ENCODE results near the gene DAB2. TPM values are rescaled to one million over a fixed set of nuclear protein-coding genes. Genes with fewer than 3 reads are reported as not detected.

The DAB2 gene
- total and polyA plus RNA-seq, 5 experiments from 2014 or later: 0.07 to 2.6 (median 1.2) TPM; not detected in 1

- Mint-ChIP-seq H3K36me3 (no peaks in the 10 kb centered on the region), H3K9me3 (peaks cover 0 to 2% (median 0%) of the 10 kb centered on the region in 9 donors), H3K27me3 (peaks cover 17 to 63% (median 34%) of the 10 kb centered on the region in 5 donors), H3K4me1 (peaks cover 0 to 24% (median 4%) of the 10 kb centered on the region in 4 donors), H3K4me3 (no peak overlapping the region), H3K27ac (no peak overlapping the region)
- DNase-seq (no peak), ATAC-seq (no peak)
- POLR2A ChIA-PET: no interaction called here
These were observed 35.1 kb upstream of the DAB2 start for GRCh38 chr5:39459907-39460306.

GRCh38 chr5:39459071-39459470 is 34.3 kb upstream of the DAB2 start:
- Mint-ChIP-seq H3K36me3 (no peaks in the 10 kb centered on the region), H3K4me3 (no peak overlapping the region), H3K27ac (no peak overlapping the region), H3K27me3 (peaks cover 13 to 55% (median 30%) of the 10 kb centered on the region in 5 donors), H3K4me1 (peaks cover 0 to 24% (median 4%) of the 10 kb centered on the region in 4 donors), H3K9me3 (peaks cover 0 to 2% (median 0%) of the 10 kb centered on the region in 9 donors)
- POLR2A ChIA-PET: no interaction called here
- ATAC-seq: no peak
- DNase-seq: no peak

GRCh38 chr5:39455645-39456044 is 30.9 kb upstream of the DAB2 start:
- peaks cover 12 to 38% (median 17%) of the 10 kb centered on the region in 5 donors for H3K27me3 Mint-ChIP-seq
- no peaks in the 10 kb centered on the region for H3K36me3 Mint-ChIP-seq
- ATAC-seq (no peak), DNase-seq (no peak)
- POLR2A ChIA-PET: no interaction called here
- no peak overlapping the region for H3K4me3 Mint-ChIP-seq
- no peak overlapping the region for H3K27ac Mint-ChIP-seq
- peaks cover 0 to 13% (median 1%) of the 10 kb centered on the region in 4 donors for H3K4me1 Mint-ChIP-seq
- H3K9me3 Mint-ChIP-seq: peaks cover 0 to 2% (median 0%) of the 10 kb centered on the region in 9 donors

GRCh38 chr5:39453606-39454005 is 28.8 kb upstream of the DAB2 start:
- no peaks in the 10 kb centered on the region for H3K36me3 Mint-ChIP-seq
- peaks cover 0 to 10% (median 1%) of the 10 kb centered on the region in 4 donors for H3K4me1 Mint-ChIP-seq
- POLR2A ChIA-PET: no interaction called here
- H3K27ac Mint-ChIP-seq: no peak overlapping the region
- ATAC-seq (no peak), DNase-seq (no peak)
- peaks cover 12 to 33% (median 13%) of the 10 kb centered on the region in 5 donors for H3K27me3 Mint-ChIP-seq
- no peak overlapping the region for H3K4me3 Mint-ChIP-seq
- H3K9me3 Mint-ChIP-seq: peaks cover 0 to 2% (median 0%) of the 10 kb centered on the region in 9 donors

DNA sequence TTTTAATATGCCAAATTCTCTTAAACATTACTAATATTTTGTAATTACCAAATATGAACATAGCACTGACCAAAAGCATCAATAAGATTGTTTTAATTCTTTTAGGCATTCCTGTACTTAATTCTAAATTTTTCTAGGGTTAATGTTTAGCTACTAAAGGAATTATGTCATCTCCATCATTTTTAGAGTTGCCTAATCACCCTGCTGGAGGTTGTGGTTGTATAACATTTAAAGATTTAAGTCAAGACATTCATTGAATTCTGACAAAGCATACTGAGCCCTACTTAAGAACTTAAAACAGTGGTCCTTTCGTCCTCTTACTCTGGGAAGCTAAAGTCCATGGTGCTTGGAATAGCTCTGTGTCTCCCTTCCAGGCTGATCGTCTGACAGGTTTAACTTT is 28.1 kb upstream of the DAB2 start:
- ATAC-seq (no peak), DNase-seq (no peak)
- H3K27me3 Mint-ChIP-seq: peaks cover 8 to 25% (median 9%) of the 10 kb centered on the region in 5 donors
- POLR2A ChIA-PET: no interaction called here
- H3K4me1 Mint-ChIP-seq: peaks cover 0 to 10% (median 0%) of the 10 kb centered on the region in 4 donors
- no peaks in the 10 kb centered on the region for H3K9me3 Mint-ChIP-seq
- no peak overlapping the region for H3K4me3 Mint-ChIP-seq
- no peak overlapping the region for H3K27ac Mint-ChIP-seq
- H3K36me3 Mint-ChIP-seq: no peaks in the 10 kb centered on the region

DNA sequence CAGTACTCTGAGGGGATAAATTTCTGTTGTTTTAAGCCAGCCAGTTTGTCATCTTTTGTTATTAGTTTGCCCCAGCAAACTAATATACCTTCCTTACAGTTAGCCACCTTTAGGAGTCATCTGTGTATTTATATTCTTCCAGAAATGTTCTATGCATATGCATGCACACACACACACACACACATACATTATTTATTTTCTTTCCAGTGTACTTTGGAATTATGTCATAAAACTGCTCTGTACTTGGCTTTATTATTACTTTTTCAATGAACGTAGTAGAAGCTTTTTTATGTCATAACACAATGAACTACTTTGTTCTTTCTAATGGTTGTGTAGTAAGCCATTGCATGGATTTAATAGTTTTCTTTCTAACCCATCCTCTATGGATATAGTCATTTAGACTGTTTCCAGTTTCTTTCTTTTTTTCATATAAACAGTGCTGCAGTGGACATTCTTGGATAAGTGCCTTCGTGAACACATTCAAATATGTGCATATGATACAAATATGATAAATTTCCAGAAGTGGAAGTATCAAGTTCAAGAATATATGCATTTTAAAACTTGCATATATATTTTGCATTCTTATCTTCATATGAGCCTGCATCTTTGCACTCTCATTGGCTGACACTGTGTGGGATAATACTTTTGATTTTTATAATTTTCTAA is 26.6 kb upstream of the DAB2 start:
- H3K27me3 Mint-ChIP-seq: peaks cover 4 to 13% (median 7%) of the 10 kb centered on the region in 5 donors
- H3K4me1 Mint-ChIP-seq: peaks cover 0 to 10% (median 0%) of the 10 kb centered on the region in 4 donors
- H3K9me3 Mint-ChIP-seq: no peaks in the 10 kb centered on the region
- DNase-seq (no peak), ATAC-seq (no peak)
- H3K4me3 Mint-ChIP-seq: no peak overlapping the region
- H3K36me3 Mint-ChIP-seq: no peaks in the 10 kb centered on the region
- no peak overlapping the region for H3K27ac Mint-ChIP-seq
- POLR2A ChIA-PET: no interaction called here

- POLR2A ChIA-PET: no interaction called here
- Mint-ChIP-seq H3K9me3 (no peaks in the 10 kb centered on the region), H3K4me3 (no peak overlapping the region), H3K27ac (no peak overlapping the region), H3K27me3 (peaks cover 0 to 4% (median under 1%) of the 10 kb centered on the region in 5 donors), H3K4me1 (peaks cover 0 to 2% (median 0%) of the 10 kb centered on the region in 4 donors), H3K36me3 (no peaks in the 10 kb centered on the region)
- DNase-seq (no peak), ATAC-seq (no peak)
These were observed 25.7 kb upstream of the DAB2 start for GRCh38 chr5:39450487-39450886.

DNA sequence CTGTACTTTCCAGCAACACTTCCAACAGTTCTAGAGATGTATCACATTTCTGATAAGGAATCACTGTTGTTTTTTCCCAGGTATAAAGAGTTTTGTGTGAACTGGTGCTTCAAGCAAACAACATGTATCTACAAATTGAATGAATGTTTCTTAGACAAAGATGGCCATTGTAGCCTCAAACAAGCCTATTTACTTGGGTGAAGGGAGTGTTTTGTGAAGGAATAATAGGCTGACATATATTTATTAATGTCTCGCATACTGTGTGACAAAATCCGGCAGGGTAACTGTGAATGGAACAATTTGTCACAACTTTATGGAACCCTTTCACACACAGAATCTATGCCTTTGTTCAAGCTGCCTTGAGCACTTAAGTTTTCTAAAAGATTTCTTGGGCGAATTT is 24.8 kb upstream of the DAB2 start:
- H3K4me1 Mint-ChIP-seq: no peaks in the 10 kb centered on the region
- POLR2A ChIA-PET: no interaction called here
- H3K27me3 Mint-ChIP-seq: peaks cover 0 to 4% (median 0%) of the 10 kb centered on the region in 5 donors
- H3K36me3 Mint-ChIP-seq: no peaks in the 10 kb centered on the region
- no peaks in the 10 kb centered on the region for H3K9me3 Mint-ChIP-seq
- DNase-seq (no peak), ATAC-seq (no peak)
- H3K4me3 Mint-ChIP-seq: no peak overlapping the region
- no peak overlapping the region for H3K27ac Mint-ChIP-seq

- no peak overlapping the region for H3K27ac Mint-ChIP-seq
- H3K4me1 Mint-ChIP-seq: no peaks in the 10 kb centered on the region
- no peaks in the 10 kb centered on the region for H3K36me3 Mint-ChIP-seq
- H3K9me3 Mint-ChIP-seq: no peaks in the 10 kb centered on the region
- peaks cover 0 to 4% (median 0%) of the 10 kb centered on the region in 5 donors for H3K27me3 Mint-ChIP-seq
- ATAC-seq: no peak
- POLR2A ChIA-PET: no interaction called here
- no peak overlapping the region for H3K4me3 Mint-ChIP-seq
- DNase-seq: no peak
These were observed 23.8 kb upstream of the DAB2 start for GRCh38 chr5:39448506-39449128.

DNA sequence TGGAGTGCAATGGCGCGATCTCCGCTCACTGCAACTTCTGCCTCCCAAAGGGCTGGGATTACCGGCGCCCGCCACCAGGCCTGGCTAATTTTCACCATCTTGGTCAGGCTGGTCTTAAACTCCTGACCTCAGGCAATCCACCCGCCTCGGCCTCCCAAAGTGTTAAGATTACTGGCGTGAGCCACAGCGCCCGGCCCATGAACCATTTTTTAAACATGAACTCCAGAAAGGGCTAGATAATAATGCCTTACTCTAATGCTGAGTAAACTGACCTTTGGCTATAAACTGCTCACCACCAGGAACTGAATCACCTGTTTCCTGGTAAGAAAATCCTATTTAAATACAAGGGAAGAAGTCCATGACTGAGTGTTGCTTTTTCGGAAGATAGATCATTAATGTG is 23.2 kb upstream of the DAB2 start:
- peaks cover 0 to 4% (median 0%) of the 10 kb centered on the region in 5 donors for H3K27me3 Mint-ChIP-seq
- POLR2A ChIA-PET: no interaction called here

GRCh38 chr5:39447059-39447458 is 22.3 kb upstream of the DAB2 start:
- Mint-ChIP-seq H3K27ac (no peak overlapping the region), H3K9me3 (no peaks in the 10 kb centered on the region)
- POLR2A ChIA-PET: no interaction called here

More for the DNA sequence above, 23.2 kb upstream of the DAB2 start:
- Mint-ChIP-seq H3K4me1 (no peaks in the 10 kb centered on the region), H3K36me3 (no peaks in the 10 kb centered on the region), H3K27ac (no peak overlapping the region), H3K9me3 (no peaks in the 10 kb centered on the region), H3K4me3 (no peak overlapping the region)
- DNase-seq: no peak
- ATAC-seq: no peak

GRCh38 chr5:39446231-39446630 is 21.5 kb upstream of the DAB2 start:
- Mint-ChIP-seq H3K36me3 (no peaks in the 10 kb centered on the region), H3K4me3 (no peak overlapping the region), H3K9me3 (no peaks in the 10 kb centered on the region), H3K27me3 (peaks cover 0 to 4% (median 0%) of the 10 kb centered on the region in 5 donors), H3K27ac (no peak overlapping the region), H3K4me1 (no peaks in the 10 kb centered on the region)
- POLR2A ChIA-PET: no interaction called here
- no peak for DNase-seq
- ATAC-seq: no peak

More at GRCh38 chr5:39447059-39447458, 22.3 kb upstream of the DAB2 start:
- H3K4me1 Mint-ChIP-seq: no peaks in the 10 kb centered on the region
- ATAC-seq: no peak
- peaks cover 0 to 4% (median 0%) of the 10 kb centered on the region in 5 donors for H3K27me3 Mint-ChIP-seq
- no peak overlapping the region for H3K4me3 Mint-ChIP-seq
- DNase-seq: no peak
- H3K36me3 Mint-ChIP-seq: no peaks in the 10 kb centered on the region

- Mint-ChIP-seq H3K27me3 (peaks cover 0 to 4% (median 0%) of the 10 kb centered on the region in 5 donors), H3K4me1 (no peaks in the 10 kb centered on the region), H3K9me3 (no peaks in the 10 kb centered on the region), H3K4me3 (no peak overlapping the region), H3K36me3 (no peaks in the 10 kb centered on the region), H3K27ac (no peak overlapping the region)
- ATAC-seq: no peak
- POLR2A ChIA-PET: no interaction called here
- no peak for DNase-seq
These were observed 19.1 kb upstream of the DAB2 start for GRCh38 chr5:39443911-39444310.
